Measurements from ENCODE around the gene STIMATE.
A peak's percentile ranks its signal among the peaks of the same experiment; 100 is the strongest.

Gene STIMATE

DNA sequence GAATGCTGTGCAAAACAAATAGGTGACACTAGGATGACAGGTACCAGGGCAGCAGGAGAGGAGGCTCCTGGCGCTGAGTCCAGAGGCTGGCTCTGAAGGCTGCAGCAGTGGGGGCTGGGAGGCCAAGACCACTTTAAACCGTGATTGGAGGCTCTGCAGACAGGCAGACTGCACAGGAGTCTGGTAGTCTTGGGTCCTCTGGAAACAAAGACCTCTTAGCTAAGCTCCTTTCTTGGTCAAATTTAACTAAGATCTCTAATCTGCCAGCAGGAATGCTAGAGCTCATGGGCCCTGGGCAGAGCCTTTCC, 58.1 kb downstream of the STIMATE start:
- no peak for DNase-seq

DNA sequence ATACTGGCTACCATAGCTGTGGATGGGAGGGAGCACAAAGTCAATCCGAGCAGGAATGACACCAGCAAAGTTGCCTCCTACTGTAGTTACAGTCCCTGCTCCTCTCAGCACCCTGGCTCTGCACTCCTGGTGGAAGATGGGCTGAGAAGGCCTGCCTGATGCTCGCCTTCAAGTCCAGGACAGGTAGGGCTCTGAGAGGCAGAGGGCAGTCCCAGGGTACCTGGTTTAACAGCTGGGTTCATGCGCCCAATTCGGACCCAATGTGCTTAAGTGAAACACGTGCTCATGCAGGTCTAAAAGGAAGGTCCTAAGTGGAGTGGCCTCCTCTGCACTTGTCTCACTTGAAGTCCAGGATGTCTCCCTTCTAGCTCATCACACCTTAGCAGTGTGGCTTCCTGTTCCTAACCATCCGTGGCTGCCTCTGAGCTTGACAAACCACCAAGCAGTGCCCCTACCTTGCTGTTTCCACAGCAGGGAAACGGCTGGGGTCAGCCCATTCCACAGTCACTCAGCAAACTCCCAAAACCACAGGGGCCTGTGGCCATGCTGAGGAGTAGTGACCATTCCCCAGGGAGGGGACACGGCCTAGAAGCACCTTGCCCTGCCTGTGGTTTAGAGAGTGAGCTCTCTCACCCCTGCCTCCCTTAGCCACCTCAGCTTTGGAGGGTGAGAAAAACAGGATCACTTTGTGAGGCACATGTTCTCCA, 58.6 kb downstream of the STIMATE start:
- no peak for DNase-seq

DNA sequence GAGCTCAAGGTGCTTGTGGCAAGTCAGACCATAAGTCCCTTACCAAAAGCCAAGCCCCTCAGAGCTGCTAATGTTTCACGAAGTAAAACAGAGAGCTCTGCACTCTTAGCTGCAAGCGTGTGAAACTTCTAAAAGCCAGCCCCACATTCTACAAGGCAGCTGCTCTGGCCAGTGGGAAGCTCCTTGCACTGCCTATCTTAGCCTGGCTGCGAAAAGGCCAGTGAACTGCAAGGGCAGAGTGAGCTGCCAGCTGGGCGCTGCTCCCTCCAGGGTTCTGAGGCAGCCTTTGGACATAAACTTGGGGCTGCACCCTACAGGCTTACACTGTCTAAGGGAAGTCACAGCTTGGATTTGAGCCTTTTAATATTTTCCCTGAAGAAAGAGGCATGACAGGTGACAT, 60.4 kb downstream of the STIMATE start:
- no peak for DNase-seq

DNA sequence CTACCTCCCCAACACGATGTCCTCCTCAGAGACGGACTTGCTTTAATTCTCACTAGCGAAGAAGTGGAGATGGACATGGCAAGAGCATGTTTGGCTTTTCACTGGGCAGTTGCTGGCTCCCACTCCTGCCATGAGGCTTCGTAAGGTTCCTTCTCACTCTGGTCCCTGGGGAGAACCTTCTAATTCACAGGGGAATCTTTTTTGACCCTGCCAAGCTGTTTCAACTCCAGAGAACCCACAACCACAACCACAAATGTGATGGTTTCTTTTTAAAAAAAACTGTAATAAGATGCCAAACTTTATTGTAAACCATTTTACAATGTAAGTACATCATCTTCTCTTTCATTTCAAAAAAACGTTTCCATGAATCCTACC, 60.9 kb downstream of the STIMATE start:
- no peak for DNase-seq

DNA sequence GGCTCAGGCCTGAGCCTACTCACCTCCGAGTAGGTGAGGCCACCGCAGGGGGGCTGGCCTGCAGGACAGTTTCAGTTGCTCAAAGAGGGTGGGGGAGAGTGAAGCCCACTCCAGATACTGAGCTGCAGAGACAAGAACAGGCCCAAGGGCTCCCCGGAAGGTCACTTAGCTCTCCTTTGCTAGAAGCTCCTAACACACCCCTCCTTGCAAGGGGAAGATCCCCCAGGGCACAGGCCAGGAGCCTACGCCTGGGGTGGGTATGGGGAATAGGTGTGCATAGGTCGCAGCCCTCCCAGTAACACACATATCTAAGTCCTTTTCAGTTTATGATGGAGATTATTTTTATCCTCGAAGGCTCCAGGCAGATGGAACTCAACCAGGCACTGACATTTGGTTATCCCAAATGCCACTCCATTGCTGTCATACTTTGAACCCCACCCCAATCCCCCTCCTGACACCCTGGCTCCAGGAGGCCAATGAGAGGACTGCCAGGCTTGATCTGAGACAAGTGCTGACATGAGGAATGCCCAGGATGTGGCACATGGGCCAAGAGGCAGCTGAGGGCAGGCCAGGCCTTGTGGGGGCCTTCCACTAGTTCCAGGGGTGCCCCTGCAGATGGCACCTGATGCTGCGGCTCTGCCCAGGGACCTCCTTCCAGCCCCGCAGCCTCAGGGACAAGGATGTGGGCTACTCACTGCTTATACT, 61.4 kb downstream of the STIMATE start:
- DNase-seq: no peak

DNA sequence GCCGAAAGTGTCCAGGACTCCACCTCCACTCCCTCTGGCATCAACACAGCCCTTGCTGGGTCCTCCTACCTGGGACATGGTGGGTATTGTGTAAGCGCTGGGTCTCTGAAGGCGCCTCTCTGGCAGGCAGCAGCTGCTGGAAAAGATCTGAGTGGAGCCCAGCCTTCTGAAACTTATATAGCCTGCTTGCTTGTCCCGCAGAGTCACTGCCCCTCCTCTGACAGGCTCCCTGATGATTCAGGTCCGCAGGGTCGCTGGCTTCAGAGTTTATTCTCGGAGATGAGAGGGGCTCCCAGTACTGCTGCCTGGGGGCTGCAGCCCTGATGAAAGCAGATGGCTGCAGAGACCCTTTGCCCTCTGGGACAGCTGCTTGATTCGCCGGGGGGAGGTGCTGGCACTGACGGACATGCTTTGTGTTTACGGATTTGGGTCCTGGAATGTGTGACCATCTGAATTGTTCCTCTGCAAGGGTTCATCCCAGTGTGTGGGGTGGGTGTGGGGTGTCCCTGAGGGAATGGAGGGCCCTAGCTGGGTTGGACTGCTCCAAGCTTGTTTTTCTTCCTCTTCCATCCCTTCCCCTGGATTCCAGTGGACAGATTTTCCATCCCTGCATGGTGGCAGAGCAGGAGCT, 62.4 kb downstream of the STIMATE start, which contains the start of gene MUSTN1:
Gene MUSTN1, minus strand, starts transcription at position 149 of the 631 bp plus-strand sequence. Its CDS starts 71 bp downstream, at position 78.
- no peak for DNase-seq

DNA sequence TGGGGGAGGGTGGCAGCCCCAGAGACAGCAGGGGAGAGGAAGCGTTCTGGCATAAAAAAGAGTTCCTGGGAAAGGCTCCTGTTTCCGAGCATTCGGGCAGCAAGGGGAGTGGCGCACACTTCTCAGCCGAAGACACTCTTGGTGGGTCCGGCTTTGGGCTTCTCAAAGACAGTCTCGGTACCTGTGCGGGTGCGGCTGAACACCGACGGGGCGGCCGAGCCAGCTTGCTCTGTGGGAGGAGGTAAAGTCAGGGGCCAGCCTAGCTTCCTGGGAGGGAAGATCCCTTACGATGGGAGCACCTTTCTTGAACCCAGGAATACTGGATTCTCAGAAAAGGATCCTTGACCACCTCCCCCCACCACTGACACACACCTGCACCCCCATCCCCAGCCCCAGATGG, 64.1 kb downstream of the STIMATE start:
- DNase-seq: no peak

DNA sequence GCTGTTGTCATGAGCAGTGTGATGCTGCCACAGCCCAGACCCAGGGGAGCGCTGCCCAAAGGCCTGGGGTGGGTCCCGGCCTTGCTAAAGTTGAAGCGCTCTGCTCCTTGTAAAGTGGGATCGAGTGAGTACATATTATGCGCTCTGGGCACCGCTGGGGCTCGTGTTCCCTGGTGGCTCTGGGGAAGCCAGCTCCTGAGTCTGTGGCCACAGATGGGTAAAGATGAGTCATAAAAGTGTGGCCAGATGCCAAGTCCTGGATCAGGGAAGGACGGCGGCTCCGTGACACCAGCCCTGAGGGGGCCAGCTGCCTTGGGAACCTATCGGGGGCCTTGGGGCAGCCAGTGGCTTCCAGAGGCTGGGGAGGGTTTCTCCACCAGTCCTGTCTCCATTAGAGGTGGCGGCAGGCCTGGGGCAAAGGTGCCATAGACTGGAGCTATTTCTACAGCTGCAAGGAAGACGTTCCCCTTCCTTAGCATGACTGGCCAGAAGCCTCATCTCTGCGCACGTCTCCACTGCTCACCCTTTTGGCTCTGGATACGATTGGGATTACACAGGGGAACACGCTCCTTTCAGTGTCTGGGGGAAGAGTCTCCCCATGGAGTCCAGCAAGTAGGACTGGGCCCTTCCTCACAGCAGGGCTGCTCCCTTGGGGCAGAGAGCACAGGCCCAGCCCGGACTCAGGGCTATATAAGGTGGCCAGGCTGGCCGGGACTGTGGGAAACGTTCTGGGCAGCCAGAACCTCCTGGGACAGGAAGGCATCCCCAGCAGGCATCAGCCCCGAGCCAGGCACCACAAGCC, 65.6 kb downstream of the STIMATE start:
- DNase-seq: no peak

DNA sequence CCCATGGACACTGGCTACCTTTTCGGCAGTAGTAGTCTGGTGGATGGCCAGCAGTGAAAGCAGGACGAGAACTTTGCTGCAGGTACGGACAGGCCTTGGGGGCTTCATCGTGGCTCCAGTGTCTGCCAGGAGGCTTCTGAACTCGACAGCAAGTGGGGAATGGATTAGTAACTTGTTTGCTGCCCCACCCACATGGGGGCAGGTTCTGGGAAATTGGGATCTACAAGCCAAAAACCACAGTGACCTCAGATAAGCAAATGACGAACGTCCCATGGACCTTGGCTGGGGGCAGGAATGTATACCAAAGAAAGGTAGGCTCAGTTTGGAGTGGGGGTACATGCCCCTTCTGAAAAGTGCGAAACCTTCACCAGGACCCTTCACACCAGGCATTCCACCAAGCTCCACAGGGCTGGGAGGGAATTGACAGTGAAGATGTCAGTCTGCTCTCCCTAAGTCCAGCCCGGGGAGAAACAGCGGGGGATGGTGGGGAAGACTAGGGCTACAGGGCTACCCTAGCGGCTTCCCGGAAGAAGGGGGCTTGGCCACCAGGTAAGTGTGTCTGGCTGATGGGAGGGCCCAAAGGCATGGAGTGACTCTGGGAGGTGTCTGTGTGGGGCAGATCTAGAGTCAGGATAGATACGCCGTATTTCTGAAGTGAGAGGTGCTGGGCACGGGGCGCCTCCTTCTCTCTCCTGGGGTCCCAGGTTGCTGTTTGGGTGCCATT, 66.7 kb downstream of the STIMATE start, which contains the start of gene ITIH4:
Gene ITIH4, minus strand, starts transcription at position 138 of the 724 bp plus-strand sequence. Its CDS starts 30 bp downstream, at position 108.
- DNase-seq: no peak

DNA sequence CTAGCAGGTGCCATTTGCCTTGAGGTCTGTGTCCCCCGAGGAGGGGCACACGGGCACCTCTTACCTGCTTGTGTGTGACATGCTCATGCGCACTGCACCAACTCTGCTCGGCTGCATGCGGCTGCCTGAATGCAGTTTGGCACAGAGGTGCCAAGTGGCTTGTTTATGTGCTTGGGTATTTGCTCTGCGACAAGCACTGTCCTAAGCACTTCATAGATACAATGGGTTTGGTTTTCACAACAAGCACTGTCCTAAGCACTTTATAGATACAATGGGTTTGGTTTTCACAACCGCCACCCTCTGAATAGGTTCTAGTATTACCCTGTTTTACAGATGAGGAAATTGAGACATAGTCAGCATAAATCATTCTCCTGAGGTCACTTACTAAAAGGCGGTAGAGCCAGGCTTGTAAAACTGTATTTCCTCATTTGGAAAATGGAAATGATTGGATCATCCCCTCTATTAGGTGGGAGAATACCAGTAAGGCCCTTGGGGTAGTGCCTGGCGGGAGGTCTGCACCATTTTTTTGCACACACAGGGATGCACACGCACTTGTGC, 67.4 kb downstream of the STIMATE start:
- DNase-seq: no peak

DNA sequence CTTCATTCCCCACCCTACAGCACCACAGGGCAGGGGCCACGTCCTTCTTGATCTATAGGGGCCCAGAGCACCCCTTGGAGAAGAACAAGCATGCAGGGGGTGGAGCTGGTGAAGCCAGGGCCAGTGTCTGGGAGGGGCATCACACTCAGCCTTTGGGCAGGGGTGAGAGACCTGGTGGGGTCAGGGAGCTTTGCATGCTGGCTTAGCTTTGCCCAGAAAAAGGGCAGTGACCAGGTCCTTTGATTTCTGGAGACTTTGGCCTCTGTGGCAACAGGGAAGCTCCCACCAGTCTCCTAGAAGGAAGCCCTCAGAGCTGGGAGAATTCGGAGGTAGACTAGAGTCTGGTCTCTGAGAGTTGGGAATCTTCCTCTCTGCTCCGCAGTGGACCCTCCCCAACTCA, 67.9 kb downstream of the STIMATE start:
- no peak for DNase-seq

DNA sequence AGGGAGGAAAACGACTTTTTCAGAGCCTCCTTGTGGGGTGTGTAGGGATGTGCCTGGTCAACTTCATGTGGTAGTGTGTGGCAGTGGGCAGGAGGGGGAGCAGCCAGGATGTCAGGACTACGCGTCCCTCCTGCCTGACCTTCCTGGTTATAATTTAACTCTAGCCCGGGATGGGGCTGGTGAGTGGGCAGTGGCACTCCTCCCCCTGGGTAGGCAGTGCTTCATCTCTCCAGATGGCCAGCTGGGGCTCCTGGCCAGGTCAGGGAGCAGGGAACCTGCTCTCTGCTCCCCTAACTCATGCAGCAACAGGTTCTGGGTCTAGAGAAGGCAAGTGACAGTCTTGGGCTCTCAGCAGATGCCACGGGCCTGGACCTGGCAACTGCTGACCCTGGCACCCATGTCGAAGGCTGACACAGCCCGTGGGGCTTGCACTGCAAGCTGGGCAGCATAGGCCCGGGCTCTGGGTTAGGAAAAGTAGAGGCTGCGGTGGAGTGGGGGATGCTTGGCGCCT, 69.4 kb downstream of the STIMATE start:
- DNase-seq: no peak

DNA sequence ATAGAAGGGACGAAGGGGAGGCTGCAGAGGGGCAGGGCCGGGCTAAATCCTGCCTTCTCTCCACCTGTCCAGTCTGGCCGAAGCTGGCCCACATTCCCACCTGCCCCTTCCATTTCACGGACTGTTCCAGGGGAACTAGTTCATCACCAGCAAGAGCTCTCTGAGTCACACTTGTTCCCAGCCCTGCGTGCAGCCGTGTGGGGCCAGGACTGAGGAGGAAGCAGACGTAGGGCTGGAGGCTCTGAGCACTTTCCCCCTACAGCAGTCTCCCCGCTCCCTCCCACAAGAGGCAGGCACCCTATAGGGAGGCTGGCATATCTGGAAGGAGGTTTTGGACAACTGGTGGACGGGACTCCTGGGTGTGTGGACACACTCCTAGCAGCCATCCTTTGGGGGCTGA, 69.9 kb downstream of the STIMATE start:
- no peak for DNase-seq

DNA sequence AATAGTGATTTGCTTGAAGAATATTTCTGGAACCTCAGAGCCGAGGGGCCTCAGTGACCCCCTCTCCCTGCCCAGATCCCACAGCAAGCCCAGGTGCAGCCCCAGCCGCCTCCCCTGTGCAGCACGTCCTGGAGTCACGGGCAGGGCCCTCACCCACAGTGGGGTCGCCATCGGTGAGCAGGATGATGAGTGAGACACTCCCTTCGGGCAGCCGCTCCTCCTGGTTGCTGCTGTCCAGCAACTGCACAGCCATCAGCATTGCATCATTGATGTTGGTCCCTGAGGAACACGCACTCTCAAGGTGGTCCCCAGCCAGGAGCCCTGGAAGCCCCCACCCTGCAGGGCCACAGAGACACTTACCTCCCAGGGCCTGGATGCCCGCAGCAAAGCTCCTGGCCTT, 73.3 kb downstream of the STIMATE start:
- no peak for DNase-seq

DNA sequence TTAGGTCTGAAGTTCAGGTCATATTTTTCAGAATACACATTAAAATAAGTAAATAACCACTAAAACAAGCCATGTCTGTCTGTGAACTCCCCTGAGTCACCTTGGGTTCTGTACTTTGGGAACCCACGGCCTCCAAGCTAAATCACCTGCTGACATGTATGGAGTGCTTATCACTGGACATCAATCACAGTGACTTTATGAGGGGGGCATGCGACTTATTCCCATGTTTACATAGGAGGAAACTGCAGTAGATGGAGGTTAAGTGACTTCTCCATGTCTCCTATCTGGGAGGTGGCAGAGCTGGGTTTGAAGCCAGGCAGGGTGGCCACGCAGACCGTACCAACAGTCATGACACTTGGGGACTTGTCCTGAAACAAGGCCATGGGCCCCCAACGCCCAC, 75.0 kb downstream of the STIMATE start:
- DNase-seq: no peak

DNA sequence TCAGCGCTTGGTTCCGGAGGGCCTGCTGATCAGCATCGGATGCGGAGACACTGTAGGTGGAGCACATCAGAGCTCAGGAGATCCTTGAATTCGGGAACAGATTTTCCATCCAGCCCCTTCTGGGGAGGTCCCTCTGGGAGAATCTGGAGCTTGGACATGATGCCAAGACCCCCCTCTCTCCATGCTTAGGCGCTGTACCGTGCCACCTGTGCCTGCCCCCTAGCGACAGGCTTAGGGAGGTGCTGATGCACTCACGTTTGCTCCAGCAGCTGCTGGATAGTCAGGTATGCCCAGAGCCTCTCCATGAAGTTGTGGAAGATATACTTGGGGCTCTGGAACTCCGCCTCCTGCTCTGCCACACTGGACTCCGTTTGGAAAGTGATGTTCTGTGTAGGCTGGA, 76.6 kb downstream of the STIMATE start:
- peak; percentile 34 to 44 for DNase-seq

DNA sequence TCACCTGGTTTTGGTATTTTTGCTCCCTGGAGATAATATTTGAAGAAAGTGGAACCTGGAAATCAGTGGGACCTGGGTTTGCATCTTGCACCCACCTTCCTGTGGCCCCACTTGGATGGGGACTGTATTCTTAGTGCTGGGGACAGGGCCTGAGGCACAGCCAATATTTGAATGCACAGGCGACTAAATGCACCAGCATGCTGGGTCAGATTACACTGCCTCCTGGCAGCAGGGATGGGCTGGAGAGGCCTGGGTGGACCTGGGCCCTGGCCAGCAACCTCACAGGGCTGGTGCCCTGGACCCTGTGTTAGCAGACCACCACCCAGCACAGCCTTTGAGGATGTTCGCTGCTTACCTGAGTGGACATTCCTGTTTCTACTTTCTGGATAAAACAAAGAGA, 77.4 kb downstream of the STIMATE start:
- DNase-seq: no peak

DNA sequence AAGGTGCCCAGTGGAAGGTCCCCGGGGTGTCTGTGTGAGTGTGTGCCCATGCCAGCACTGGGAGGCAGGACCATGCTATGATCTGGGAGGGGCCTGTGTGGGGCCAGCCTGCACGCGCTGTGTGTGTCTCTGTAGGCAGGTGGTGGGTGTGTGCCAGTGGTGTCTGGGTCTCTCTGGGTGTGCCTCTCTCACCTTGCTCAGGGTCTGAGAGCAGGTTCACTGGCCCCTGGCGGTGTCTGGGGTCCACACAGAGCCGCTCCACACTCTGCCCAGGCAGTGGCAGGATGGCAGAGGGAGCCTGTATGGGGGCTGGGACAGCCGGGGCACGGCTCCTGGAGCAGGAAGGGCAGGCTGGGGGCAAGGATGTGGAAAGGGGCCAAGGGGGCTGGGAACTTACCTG, 79.5 kb downstream of the STIMATE start:
- DNase-seq: no peak

DNA sequence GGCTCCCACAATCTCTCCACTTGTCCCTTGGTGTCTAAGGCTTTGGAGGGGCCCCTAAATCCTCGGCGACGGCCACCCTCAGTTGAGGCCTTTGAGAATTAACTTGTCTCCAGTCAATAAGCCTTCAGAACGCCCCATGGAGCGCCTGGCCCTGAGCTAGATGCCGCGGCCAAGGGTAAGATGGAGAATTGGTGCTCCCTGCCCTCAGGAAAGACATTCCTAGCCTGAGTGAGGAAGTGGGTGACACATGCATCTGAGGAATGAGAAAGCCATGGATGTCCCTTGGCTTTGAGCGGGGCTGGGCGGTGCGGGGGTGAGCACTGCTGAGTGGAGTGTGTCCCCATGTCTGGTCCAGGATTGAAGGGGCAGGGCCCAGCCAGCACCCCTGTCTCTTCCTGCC, 80.1 kb downstream of the STIMATE start:
- no peak for DNase-seq

DNA sequence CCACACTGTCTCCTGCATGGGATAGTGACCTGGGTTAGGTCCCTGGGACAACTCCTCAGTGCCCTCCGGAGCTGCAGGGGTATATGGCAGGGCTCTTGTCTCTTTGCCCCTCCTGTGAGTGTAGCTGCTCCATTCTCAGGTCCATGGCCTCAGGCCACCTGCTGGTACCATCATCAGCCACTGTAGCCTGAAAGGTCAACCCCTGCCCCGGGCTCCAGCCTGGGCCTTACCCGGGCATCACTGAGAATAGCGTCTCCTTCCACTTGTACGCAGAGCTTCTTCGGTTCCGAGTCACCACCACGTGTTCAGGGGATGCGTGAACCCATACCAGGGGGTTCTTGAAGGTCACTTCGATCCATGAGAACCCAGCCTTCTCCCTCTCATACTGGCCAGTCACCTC, 80.7 kb downstream of the STIMATE start:
- DNase-seq: no peak

DNA sequence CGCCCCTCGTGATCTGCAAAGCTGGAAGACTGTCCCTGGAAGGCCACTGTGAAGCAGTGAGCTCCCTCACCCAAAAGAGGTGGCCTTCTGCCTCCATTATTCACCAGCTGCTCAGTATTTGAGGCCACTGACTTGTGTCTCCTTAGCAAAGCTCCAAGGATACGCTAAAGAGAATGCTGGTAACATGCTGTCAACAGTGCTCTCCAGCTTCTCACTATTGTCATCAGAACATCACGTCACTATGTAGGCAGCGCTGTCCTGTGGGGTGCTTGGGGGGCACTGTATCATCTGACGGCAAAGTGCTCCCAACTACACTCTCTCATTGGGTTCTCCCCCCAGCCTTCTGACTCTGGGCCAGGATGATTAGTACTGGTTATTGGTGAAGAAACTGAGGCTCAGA, 81.1 kb downstream of the STIMATE start:
- DNase-seq: no peak

DNA sequence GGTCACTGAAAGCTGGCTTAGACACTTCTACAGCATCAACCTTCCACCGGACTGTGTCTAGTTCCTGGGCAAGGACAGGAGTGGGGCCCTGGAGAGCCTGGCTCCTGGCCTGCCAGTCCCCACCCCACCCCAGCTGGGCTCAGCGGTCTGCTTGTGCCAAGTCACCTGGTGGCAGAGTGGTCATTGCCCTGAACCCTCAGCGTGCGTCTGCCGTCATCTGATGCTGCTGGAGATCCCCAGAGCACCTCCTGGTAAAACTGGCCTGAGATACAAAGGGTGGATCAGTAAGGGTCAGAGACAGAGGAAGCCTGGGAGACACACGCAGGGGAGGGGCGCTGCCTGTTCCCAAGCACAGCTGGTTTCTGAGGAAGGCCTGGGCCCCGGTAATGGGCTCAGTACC, 83.5 kb downstream of the STIMATE start:
- DNase-seq: no peak

All from activated CD4-positive, alpha-beta T cell treated with anti-CD3 and anti-CD28 coated beads, Interleukin-2, amount 50 U/mL, for 48 hours (primary cell).